HCT116 (cell line): ENCODE results near the gene GOLT1A. TPM values are rescaled to one million over a fixed set of nuclear protein-coding genes. Genes with fewer than 3 reads are reported as not detected.

ENCODE experiments used
- ATAC-seq: fragments of 200-7000 bp; cut with Tn5 transposase; 2 replicates; pipeline ENCODE4 v1.9.1; 2020; ENCODE audit warnings: mild to moderate bottlenecking, moderate library complexity
- BruUV-seq: library from RNA; stranded (reverse); fragments of 400-500 nt; replicated peaks from 2 replicates; lab custom pipeline; 2021; lab: Mats Ljungman, UMichigan
- CTCF ChIA-PET: fragments of 300-600 bp; sonication (Branson Sonifier 250); formaldehyde crosslinking; loops from one replicate; lab custom pipeline; 2021; ENCODE audit warnings: antibody characterized with exemption; lab: Charles Lee
- POLR2A ChIA-PET: fragments of 300-600, 350-600 bp; sonication (Branson Sonifier 250); formaldehyde crosslinking; loops from one replicate; lab custom pipeline; 2021; ENCODE audit warnings: antibody characterized with exemption; lab: Charles Lee
- RAD21 ChIA-PET, 2 experiments: fragments of 300-600 bp; sonication (Branson Sonifier 250); formaldehyde crosslinking; loops; one replicate each; lab custom pipeline; 2023; ENCODE audit warnings: low total read pairs in 2 of 2; ENCODE audit not compliant: uncharacterized antibody in 2 of 2, unreplicated experiment in 2 of 2, low non-redundant PET in 1 of 2; lab: Charles Lee
- DNase-seq: peaks from one replicate; pipeline ENCODE4 v3.0.0-alpha.2; 2010; ENCODE audit warnings: low read depth, low spot score
- H2AFZ ChIP-seq: fragments of 200-600 bp; shearing (Covaris generic), sonication (generic); 2 replicates; pipeline ENCODE4 v1.6.1; 2017; ENCODE audit warnings: low read depth, mixed run types, mixed read lengths, antibody characterized with exemption, low read length; ENCODE audit not compliant: poor library complexity, severe bottlenecking
- H3K27ac ChIP-seq: 2 replicates; pipeline ENCODE4 v1.5.1; 2012; ENCODE audit warnings: low read depth, low read length
- H3K27me3 ChIP-seq: fragments of 200-600 bp; sonication (generic); 2 replicates; pipeline ENCODE4 v1.6.1; 2016; ENCODE audit warnings: mixed run types, low read length, mixed read lengths; ENCODE audit not compliant: insufficient read depth
- H3K36me3 ChIP-seq, 2 experiments: fragments of 200-500 bp in 1 of 2; fragments of 200-600 bp in 1 of 2; sonication (Bioruptor generic) in 1 of 2; sonication (generic) in 1 of 2; 2 replicates each; pipeline versions ENCODE4 v1.5.1 to v1.6.1; 2014 to 2016; ENCODE audit warnings: low read length in 2 of 2, inconsistent platforms in 1 of 2, mixed read lengths in 1 of 2, mixed run types in 1 of 2; ENCODE audit not compliant: insufficient read depth in 2 of 2, control insufficient read depth in 1 of 2
- H3K4me1 ChIP-seq, 2 experiments: fragments of 200-600 bp in 1 of 2; sonication (generic) in 1 of 2; 2 replicates each; pipeline versions ENCODE4 v1.5.1 to v1.6.1; 2012 to 2017; ENCODE audit warnings: low read length in 2 of 2, inconsistent platforms in 1 of 2, mild to moderate bottlenecking in 1 of 2, mixed read lengths in 1 of 2, mixed run types in 1 of 2, moderate library complexity in 1 of 2; ENCODE audit not compliant: insufficient read depth in 2 of 2, control insufficient read depth in 1 of 2
- H3K4me2 ChIP-seq: fragments of 200-600 bp; sonication (generic); 2 replicates; pipeline ENCODE4 v1.6.1; 2017; ENCODE audit warnings: mixed run types, low read length, mixed read lengths
- H3K4me3 ChIP-seq, 2 experiments: fragments of 200-600 bp in 1 of 2; sonication (generic) in 1 of 2; replicated peaks in 1 of 2; 2 replicates each; pipeline ENCODE4 v1.5.1; 2011 to 2016; ENCODE audit warnings: low read length in 2 of 2, control low read depth in 1 of 2, low read depth in 1 of 2, mild to moderate bottlenecking in 1 of 2, mixed read lengths in 1 of 2, mixed run types in 1 of 2
- H3K79me2 ChIP-seq: fragments of 200-600 bp; sonication (generic); 2 replicates; pipeline ENCODE4 v1.6.1; 2017; ENCODE audit warnings: mild to moderate bottlenecking, mixed run types, low read length, moderate library complexity, mixed read lengths; ENCODE audit not compliant: insufficient read depth
- H3K9ac ChIP-seq: fragments of 200-600 bp; sonication (generic); 2 replicates; pipeline ENCODE4 v1.6.1; 2016; ENCODE audit warnings: low read length, mixed read lengths
- H3K9me2 ChIP-seq: fragments of 200-600 bp; sonication (generic), shearing (Covaris generic); 2 replicates; pipeline ENCODE4 v1.6.1; 2017; ENCODE audit warnings: mixed run types, mild to moderate bottlenecking, moderate library complexity; ENCODE audit not compliant: insufficient read depth
- H3K9me3 ChIP-seq, 2 experiments: fragments of 200-500 bp in 1 of 2; fragments of 200-600 bp in 1 of 2; sonication (Bioruptor generic) in 1 of 2; sonication (generic) in 1 of 2; 2 replicates each; pipeline ENCODE4 v1.6.1; 2014 to 2017; ENCODE audit warnings: low read length in 2 of 2, mixed read lengths in 2 of 2, inconsistent platforms in 1 of 2, low read depth in 1 of 2, mild to moderate bottlenecking in 1 of 2, mixed run types in 1 of 2, moderate library complexity in 1 of 2; ENCODE audit not compliant: control insufficient read depth in 1 of 2, insufficient read depth in 1 of 2
- H4K20me1 ChIP-seq: fragments of 200-600 bp; sonication (generic), shearing (Covaris generic); 2 replicates; pipeline ENCODE4 v1.6.1; 2017; ENCODE audit warnings: mixed run types, mild to moderate bottlenecking, moderate library complexity; ENCODE audit not compliant: insufficient read depth
- CTCF ChIP-seq, 3 experiments: fragments of 200-600 bp in 1 of 3; sonication (generic) in 1 of 3; IDR thresholded peaks in 2 of 3; conservative IDR thresholded peaks in 1 of 3; 2 replicates each; pipeline ENCODE4 v1.5.1; 2012 to 2017; ENCODE audit warnings: low read depth in 2 of 3, low read length in 2 of 3, antibody characterized with exemption in 1 of 3, borderline replicate concordance in 1 of 3, control low read depth in 1 of 3, mild to moderate bottlenecking in 1 of 3, mixed read lengths in 1 of 3, mixed run types in 1 of 3, moderate library complexity in 1 of 3; ENCODE audit not compliant: insufficient read depth in 1 of 3
- EGR1 ChIP-seq: IDR thresholded peaks from 2 replicates; pipeline ENCODE4 v1.6.1; 2012; ENCODE audit warnings: low read depth
- ELF1 ChIP-seq: IDR thresholded peaks from 2 replicates; pipeline ENCODE4 v1.6.1; 2012; ENCODE audit warnings: low read depth, borderline replicate concordance
- EZH2phosphoT487 ChIP-seq: fragments of 200-600 bp; IDR thresholded peaks from 2 replicates; pipeline ENCODE4 v1.6.1; 2018; ENCODE audit warnings: antibody characterized with exemption, borderline replicate concordance
- FOSL1 ChIP-seq: IDR thresholded peaks from 2 replicates; pipeline ENCODE4 v1.6.1; 2012; ENCODE audit warnings: low read depth
- POLR2A ChIP-seq: IDR thresholded peaks from 2 replicates; pipeline ENCODE4 v1.7.0; 2011; ENCODE audit warnings: borderline replicate concordance; ENCODE audit not compliant: insufficient read depth, insufficient read length; ENCODE audit errors: extremely low read depth
- POLR2AphosphoS5 ChIP-seq: IDR thresholded peaks from 2 replicates; pipeline ENCODE4 v1.6.1; 2011; ENCODE audit warnings: mild to moderate bottlenecking, low read depth, low read length, moderate library complexity
- RAD21 ChIP-seq: IDR thresholded peaks from 2 replicates; pipeline ENCODE4 v1.6.1; 2012; ENCODE audit warnings: low read depth, mild to moderate bottlenecking
- SP1 ChIP-seq: IDR thresholded peaks from 2 replicates; pipeline ENCODE4 v1.6.1; 2012; ENCODE audit warnings: low read depth
- SRF ChIP-seq: IDR thresholded peaks from 2 replicates; pipeline ENCODE4 v1.6.1; 2012; ENCODE audit warnings: low read depth
- TCF7L2 ChIP-seq: IDR thresholded peaks from 2 replicates; pipeline ENCODE4 v1.7.0; 2011; ENCODE audit warnings: borderline replicate concordance, inconsistent platforms; ENCODE audit not compliant: insufficient read depth, insufficient read length; ENCODE audit errors: extremely low read depth
- YY1 ChIP-seq: IDR thresholded peaks from 2 replicates; pipeline ENCODE4 v1.6.1; 2011; ENCODE audit warnings: low read length, low read depth, moderate library complexity, mild to moderate bottlenecking; ENCODE audit not compliant: insufficient replicate concordance; ENCODE audit errors: extremely low read depth
- intact Hi-C: fragments of 100-400 bp; cut with micrococcal nuclease; formaldehyde crosslinking; loops from 2 replicates; pipeline ENCODE4 v1.10.0; 2022
- total RNA-seq: library from RNA; stranded (reverse); gene quantifications from one replicate; pipeline ENCODE4 v1.2.1, GENCODE V29; 2021; ENCODE audit not compliant: unreplicated experiment
- TF ChIP-seq, protein P1 (sequence below): IDR thresholded peaks from 2 replicates; pipeline ENCODE4 v1.6.1; 2012; ENCODE audit warnings: low read depth

GOLT1A gene
- total RNA-seq, 1 experiment from 2014 or later, result 8.0 TPM

DNA sequence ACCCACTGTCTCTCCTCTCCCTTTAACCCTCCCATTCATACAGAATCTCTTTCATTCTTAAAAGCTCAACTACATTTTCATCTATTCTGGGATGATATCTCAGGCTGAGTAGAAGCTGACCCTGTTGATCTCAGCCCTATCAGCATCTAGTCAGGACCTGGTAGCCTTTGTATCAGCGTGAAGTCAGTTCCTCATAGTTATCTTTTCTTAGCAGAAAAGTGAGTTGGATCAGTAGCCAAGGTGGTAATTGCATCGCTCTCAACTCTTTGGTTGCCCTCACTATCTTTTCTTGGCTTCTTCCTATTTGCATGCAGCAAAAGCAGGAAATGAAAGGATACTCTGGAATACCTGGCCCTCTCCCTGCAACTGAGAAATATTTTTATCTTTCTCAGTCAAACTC lies 13.6 kb upstream of the GOLT1A start (continued):
- TF ChIP-seq POLR2A (no peak), ELF1 (no peak), SP1 (no peak)

DNA sequence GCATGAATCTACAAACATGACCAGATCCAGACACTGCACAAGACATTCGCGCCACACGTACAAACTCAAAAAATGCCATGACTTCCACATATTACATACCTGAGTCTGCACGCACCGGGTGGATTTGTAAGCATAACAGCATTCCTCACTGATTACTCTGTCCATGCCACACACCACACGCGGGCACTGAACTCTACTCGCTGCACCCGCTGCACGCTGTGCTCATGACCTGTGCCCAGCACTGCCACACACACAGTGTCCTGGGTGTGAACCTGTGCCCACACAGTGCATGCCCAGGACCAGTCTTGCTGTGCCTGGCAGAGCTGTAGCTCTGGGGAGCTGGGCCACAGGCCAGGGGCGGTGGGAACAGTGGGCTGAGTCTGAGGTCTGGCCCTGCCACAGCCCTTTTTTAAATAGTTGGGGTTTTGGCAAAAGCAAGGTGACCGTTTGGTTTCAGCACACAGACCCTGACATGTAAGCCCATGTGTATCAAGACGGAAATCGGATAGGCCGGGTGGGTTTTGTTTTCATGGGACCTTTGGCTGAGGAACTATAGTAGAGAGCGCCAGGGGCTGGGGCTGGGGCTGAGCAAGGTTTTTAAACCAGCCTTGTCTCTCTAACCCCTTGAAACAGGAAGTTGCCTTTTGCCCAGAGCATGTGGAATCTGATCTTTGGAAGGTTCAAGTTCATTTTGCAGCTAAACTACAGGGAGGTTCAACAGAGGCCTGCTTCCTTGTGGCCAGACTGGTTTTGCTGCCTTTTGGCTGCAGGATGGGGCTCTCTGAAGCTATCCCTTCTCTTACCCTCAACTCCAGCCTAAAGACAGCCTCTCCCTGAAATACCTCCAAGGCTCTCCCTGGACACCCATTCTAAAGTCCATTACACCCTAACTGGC lies 12.3 kb upstream of the GOLT1A start:
- DNase-seq, result no peak
- CTCF ChIA-PET, result no interaction called here
- Histone ChIP-seq H2AFZ (no peak overlapping the region), H3K36me3 (no peaks in the 10 kb centered on the region; a peak in 1 of 4 replicates), H3K9me2 (no peaks in the 10 kb centered on the region), H3K4me2 (no peak overlapping the region), H3K9ac (no peak overlapping the region), H3K27me3 (no peaks in the 10 kb centered on the region)
- no TSS peak for BruUV-seq
- intact Hi-C loops, result no loop called here
- TF ChIP-seq POLR2AphosphoS5, result no peak
- TF ChIP-seq EGR1, result no peak
- no peak for TF ChIP-seq SP1
- TF ChIP-seq SRF, result no peak
- TF ChIP-seq, protein P1, sequence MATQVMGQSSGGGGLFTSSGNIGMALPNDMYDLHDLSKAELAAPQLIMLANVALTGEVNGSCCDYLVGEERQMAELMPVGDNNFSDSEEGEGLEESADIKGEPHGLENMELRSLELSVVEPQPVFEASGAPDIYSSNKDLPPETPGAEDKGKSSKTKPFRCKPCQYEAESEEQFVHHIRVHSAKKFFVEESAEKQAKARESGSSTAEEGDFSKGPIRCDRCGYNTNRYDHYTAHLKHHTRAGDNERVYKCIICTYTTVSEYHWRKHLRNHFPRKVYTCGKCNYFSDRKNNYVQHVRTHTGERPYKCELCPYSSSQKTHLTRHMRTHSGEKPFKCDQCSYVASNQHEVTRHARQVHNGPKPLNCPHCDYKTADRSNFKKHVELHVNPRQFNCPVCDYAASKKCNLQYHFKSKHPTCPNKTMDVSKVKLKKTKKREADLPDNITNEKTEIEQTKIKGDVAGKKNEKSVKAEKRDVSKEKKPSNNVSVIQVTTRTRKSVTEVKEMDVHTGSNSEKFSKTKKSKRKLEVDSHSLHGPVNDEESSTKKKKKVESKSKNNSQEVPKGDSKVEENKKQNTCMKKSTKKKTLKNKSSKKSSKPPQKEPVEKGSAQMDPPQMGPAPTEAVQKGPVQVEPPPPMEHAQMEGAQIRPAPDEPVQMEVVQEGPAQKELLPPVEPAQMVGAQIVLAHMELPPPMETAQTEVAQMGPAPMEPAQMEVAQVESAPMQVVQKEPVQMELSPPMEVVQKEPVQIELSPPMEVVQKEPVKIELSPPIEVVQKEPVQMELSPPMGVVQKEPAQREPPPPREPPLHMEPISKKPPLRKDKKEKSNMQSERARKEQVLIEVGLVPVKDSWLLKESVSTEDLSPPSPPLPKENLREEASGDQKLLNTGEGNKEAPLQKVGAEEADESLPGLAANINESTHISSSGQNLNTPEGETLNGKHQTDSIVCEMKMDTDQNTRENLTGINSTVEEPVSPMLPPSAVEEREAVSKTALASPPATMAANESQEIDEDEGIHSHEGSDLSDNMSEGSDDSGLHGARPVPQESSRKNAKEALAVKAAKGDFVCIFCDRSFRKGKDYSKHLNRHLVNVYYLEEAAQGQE, result no peak
- no peak for TF ChIP-seq YY1
- no peak for TF ChIP-seq FOSL1
- no peak for TF ChIP-seq RAD21
- TF ChIP-seq EZH2phosphoT487, result no peak
- no peak for TF ChIP-seq TCF7L2
- TF ChIP-seq CTCF (IDR thresholded peaks at IDR 0.05 in 2 of 3, conservative IDR thresholded peaks at IDR 0.05 in 1 of 3; ENCODE audit: borderline replicate concordance in 1 of 3, insufficient read depth in 1 of 3, low read depth in 2 of 3, low read length in 2 of 3), result no peak
- TF ChIP-seq POLR2A, result no peak
- TF ChIP-seq, all 23 proteins: peak for 0
- Histone ChIP-seq H3K27ac (no peak overlapping the region), H3K79me2 (no peaks in the 10 kb centered on the region), H3K4me1 (peaks cover 2 to 12% of the 10 kb centered on the region in 2 experiments; a peak in 1 of 4 replicates), H3K4me3 (no peak overlapping the region), H4K20me1 (no peaks in the 10 kb centered on the region), H3K9me3 (no peaks in the 10 kb centered on the region)
- POLR2A ChIA-PET, result no interaction called here
- RAD21 ChIA-PET, result no interaction called here
- ATAC-seq, result no peak
